GM21737 (cell line): ENCODE data around the gene TIMMDC1.
"Not testable (repeated sequence)": the region's sequence is repeated elsewhere in the genome, so short reads cannot be mapped to it uniquely, and the experiment has no call there.

Experiments
- ATAC-seq: cut with Tn5 transposase; IDR thresholded peaks from one replicate; pipeline ENCODE4 v1.9.1; 2021; ENCODE audit warnings: mild to moderate bottlenecking, moderate library complexity; ENCODE audit not compliant: unreplicated experiment

The TIMMDC1 gene

DNA sequence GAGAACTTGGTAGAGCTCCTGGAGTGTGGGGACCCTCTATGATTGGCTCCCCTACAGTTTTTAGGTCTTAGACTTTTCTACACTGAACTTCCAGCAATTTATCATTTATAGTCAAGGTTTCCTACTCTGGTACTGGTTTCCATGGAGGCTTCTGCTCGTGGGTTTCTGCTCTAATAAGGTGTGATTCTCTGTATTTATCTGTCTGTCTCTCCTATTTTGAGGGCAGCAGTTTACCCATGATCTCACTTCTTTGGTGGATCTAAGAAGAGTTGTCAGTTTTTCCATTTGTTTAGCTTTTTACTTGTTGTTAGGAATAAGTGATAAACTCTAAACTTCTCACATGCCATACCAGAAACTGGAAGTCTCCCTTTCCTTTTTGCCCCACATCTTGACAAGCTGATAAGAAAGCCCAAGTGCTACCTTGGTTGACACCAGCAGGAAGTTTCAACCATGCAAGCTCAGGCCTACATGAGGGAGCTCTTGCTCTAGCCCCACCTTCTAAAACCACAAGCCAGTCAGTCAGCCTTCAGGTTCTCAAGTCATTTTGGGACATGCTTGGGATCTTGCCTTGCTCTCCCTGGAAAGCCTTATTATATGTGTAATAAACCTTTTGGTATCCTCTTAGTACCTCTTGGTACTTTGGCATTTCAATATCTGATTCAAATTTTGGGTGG is 10.0 kb downstream of the TIMMDC1 start:
- peak; percentile 56 for ATAC-seq

DNA sequence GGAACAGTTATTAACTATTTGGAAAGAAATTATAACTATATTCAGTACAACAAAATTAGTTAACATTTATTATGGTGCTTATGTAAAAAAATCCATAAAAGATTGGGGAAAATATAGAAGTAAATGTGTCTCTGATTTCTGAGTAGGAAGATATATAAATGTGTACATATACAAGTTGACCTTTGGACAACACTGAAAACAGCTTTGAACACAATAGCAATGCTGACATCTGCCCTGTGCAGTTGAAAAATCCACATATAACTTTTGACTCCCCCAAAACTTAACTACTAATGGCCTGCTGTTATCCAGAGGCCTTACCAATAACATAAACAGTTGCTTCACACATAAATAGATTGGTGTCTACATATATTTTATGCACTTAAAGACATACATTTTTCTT is 12.3 kb downstream of the TIMMDC1 start:
- no peak for ATAC-seq

DNA sequence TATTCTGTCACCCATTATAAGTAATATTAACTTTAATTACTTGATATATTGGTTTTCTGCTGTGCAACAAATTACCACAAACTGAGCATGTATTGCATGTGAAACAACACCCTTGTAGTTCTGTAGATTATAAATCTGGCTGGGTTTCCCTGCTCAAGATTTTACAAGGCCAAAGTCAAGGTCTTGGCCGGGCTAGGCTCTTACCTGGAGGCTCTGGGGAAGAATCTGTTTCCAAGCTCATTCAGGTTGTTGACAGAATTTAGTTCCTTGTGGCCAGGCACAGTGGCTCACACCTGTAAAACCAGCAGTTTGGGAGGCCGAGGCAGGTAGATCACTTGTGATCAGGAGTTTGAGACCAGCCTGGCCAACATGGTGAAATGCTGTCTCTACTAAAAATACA is 16.3 kb downstream of the TIMMDC1 start:
- ATAC-seq = no peak

DNA sequence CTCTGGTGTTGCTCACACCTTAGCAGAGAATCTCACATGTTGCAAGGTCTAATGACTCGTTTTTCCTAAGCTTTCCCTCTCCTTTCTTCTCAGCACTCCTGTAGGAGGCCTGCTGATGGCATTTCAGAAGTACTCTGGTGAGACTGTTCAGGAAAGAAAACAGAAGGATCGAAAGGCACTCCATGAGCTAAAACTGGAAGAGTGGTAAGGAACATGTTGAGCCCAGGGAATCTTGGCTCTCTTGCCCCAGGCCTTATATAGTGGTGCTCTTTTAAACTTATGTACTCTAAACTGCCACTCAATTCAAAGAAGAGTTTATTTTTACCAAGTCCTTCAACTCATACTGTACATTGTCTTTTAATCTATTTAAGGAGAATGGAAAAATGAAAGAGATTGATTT is 18.8 kb downstream of the TIMMDC1 start:
- ATAC-seq = no peak

DNA sequence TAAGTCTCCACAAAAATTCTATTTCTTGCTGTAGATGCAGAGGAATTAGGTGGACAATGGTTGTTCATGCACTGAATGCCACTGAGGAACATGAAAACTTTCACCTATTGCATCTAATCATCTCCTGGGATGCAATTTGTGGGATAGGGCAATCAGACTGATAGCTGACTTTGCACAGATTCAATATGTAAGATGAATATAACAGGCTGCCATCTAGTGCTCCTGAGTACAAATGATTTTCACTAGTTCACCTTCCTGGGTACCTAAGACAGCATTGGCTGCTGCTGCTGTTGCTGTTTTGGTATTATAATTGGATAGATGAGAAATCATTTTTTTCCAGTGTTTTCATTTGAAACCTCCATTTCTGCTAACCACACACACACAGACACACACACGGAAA is 19.7 kb downstream of the TIMMDC1 start:
- no peak for ATAC-seq

DNA sequence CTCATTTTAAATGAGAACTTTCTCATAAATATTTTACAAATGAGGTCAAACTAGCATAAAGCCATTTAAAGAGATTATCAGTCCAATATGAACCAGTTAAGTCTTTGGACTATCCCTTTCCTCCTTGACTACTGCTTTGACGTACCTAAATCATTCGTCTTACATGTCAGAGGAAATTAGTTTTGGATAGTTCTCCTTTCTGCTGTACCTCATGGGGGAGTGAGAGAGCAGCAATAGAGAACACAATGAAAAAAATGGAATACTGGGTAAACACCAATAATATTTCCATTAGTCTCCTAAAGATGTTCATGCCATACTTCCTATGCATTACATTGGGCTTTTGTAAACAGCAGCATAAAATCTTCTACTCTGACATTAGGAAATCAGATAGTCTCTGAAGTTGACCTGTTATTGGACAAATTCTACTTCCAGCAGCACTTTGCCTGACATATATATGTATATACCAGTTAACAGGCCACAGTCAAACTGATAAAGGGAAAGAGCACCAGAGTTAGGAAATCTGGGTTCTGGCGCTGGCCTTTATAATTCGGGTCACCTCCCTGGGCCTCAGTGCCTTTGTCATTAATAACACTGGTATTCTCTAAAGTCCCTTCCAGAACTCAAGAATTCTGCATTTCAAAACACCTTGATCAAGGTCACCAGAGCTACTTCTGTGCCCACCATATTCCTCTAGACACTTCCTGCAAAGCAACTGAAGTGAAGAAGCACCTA is 26.8 kb downstream of the TIMMDC1 start:
- ATAC-seq = no peak

DNA sequence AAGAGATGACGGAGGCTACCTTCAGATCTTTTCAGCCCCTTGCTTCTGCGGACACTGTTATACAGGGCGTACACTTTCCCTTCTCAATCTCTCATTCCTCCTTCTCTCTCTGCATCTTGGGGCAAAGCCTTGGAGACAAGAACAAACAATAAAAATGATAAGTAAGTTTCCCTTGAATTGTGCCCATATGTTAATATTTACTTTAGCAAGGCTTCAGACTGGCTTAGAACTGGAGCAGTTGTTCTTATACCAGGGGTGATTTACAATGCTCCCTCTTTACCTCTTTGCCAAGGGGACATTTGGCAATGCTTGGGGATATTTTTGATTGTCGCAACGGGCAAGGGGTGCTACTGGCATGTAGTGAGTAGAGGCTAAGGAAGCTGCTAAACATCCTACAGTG is 29.4 kb downstream of the TIMMDC1 start:
- ATAC-seq = no peak

DNA sequence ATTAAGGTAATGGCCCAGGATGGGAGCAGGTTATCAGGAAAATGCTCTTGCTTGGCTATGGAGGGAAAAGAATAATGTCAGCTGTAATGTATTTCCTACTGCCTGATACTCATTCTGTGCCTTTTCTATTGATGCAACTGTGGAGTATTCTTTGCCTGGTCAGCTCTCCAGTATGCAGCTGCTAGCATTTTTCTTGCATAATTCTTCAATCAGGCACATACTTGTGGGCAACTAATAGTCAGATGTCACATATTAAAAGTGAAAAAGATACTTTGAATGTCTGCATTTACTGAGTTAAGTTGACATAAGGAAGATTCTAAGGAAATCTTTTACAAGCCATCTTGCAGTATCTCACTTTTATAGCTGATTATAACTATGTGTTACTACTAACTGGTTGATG is 31.5 kb downstream of the TIMMDC1 start:
- ATAC-seq = no peak

DNA sequence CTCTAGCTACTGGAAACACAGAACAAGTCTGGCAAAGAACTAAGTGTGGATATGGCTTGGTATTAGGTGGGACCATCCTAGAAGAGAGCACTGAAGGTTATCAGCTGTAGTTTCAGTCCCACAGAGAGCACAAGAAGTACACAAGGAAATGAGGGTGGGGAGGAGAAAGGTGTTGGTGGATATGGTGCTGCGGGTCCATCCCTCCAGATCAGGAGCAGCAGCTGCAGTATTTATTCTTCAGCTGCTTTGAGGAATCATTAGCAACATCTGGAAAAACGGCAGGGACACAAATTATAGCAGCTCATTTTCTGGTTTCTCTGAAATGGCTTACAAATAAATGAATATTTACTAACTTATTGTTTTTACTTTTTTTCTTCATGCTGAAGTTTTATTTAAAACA is 32.1 kb downstream of the TIMMDC1 start:
- ATAC-seq = no peak

DNA sequence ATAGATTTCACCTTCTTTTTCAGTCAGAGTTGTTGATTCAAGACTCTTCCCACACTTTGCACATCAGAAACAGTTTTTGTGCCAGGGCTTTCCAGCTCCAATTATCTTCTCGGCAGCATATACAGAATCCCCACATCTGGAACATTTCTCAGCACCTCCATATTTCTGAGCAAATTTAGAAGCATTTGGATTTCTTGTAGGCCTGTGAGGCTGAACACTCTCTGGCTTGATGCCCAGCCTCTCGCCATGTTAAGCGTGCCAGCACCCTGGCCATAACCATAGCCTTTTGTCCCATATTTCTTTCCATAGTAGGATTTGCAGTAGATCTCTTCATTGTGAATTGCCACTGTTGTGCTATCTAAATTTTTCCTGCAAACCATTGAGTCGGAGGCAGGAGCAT is 32.8 kb downstream of the TIMMDC1 start:
- ATAC-seq = no peak

DNA sequence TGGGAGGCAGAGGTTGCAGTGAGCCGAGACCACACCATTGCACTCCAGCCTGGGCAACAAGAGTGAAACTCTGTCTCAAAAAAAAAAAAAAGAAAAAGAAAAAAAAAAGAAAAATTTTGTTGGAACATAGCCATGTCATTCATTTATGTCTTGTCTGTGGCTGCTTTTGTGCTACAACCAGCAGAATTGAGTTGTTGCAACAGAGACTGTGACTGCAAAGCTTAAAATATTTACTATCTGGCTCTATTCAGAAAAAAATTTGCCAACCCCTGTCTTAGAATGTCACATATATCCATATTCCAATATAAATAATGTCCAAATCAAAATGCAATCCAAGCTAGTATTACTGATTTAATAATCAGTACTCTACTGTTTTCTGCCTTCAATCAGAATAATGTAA is 35.9 kb downstream of the TIMMDC1 start:
- no peak for ATAC-seq

DNA sequence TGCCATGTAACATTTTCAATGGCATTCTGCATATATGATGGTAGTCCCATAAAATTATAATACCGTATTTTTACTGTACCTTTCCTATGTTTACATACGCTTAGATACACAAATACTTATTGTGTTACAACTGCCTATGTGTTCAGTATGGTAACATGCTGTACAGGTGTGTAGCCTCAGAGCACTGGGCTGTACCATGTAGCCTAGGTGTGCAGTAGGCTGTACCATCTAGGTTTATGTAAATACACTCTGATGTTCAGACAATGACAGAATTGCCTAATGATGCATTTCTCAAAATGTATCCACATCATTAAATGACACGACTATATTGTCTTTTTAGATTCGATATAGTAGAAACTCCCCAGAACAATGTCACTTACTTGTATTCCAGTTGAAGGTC is 38.4 kb downstream of the TIMMDC1 start:
- no peak for ATAC-seq

DNA sequence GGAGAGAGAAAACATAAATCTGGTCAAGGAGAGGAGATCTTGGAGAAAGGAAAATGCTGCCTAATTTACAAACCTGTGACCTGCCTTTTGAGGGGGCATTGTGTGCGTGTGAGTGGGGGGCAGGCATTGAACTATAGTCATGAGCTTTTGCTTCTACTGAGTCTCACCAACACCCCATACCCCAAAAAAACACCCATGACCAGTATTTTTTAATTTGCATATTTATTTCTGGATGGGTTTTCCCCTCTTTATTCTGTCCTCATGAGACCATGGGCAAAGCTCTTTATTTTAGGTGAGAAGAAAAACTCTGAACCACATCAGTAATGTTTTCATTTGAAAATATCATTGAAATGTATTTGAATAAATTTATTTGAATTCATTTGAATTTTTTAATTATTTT is 40.4 kb downstream of the TIMMDC1 start:
- no peak for ATAC-seq

DNA sequence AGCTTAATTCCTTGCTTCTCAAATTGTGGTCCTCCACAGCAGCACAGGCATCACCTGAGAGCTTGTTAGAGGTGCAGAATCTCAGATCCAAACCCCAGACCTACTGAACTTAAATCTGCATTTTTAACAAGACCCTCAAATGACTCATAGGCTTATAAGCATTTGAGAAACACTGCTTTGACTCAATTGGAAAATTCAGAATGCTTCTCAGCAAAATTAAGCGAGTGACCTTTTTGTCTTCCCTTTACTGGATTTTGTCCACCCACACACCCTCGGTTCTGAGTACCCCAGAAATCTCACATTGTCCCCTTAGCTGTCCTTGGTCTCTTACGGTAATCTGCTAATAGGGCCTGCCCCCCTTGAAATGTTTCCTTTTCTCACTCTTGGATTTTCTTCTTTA is 43.2 kb downstream of the TIMMDC1 start:
- no peak for ATAC-seq

DNA sequence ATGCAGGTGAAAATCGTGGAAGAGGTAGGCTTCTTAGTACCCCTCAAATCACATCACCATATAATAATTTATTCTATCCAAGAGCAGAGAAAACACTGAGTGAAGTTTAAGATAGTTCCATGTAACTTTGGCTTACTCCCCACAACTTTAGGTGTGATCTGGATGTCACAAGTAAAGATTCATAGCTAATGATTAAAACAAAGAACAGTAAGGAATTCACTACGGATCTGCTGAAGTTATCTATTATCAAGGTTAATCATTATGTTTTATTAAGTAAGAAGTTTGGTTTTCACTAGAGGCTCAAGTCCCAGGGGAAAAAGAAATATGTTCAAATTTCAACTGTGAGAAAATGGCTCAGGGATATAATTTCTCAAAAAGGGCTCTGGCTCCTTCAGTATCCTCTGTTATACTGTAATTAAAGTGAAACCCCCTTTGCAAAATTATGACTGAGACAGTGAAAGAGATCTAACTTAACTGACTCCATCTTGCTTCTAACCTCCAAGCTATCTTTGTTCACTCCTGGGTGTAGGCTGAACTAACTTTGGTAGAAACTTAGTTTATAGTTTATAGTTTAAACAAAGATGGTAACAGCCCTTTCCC is 43.9 kb downstream of the TIMMDC1 start:
- no peak for ATAC-seq

DNA sequence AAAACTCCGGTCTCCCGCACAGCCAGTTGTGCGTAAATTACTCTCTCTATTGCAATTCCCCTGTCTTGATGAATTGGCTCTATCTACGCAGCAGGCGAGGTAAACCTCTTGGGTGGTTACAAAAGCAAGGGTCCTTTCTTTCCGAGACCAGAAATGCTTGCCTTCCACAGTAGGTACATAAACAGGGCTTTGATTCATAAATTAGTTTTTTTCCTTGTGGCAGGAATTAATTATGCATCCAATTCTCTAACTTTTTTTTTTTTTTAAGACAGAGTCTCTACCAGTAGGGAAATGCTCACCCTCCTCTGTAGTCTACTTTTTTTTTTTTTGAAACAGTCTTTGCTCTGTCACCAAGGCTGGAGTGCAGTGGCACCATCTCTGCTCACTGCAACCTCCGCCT is 44.8 kb downstream of the TIMMDC1 start:
- ATAC-seq = no peak

DNA sequence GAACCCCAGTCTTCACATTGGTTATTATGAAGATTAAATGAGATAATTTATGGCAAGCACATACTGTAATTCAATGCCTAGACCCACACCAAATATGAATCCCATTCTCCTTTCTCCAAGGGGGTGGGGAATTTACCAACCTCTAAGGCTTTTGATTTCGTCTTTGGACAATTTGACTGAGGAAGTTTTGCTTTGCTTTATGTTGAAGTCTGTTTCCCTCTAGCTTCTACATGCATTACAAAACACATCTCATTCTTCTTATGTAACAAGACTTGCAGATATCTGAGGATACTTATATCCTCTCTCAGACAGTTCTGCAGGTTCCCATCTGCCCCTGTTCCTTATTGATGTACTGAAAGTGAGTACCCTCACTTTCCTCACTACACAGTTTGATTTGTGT is 48.9 kb downstream of the TIMMDC1 start:
- ATAC-seq = no peak

DNA sequence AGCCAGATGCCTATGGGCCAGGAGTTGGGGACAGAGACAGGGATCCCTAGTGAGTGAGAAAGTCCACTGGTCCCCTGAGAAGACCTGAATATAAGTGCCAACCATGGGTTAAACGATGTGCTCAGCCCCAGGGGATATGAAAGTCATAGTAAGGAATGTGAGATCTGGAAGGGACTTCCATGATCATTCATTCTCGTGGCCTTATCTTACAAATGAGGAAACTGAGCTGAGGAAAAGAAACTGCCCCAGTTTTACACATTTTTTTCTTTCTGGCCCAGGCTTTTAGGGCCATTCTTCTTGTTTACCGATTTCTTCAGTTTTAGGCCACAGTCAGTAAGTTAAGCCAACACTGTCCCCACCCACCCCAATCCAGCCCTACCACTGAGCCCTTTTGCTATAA is 50.0 kb downstream of the TIMMDC1 start:
- ATAC-seq = no peak

DNA sequence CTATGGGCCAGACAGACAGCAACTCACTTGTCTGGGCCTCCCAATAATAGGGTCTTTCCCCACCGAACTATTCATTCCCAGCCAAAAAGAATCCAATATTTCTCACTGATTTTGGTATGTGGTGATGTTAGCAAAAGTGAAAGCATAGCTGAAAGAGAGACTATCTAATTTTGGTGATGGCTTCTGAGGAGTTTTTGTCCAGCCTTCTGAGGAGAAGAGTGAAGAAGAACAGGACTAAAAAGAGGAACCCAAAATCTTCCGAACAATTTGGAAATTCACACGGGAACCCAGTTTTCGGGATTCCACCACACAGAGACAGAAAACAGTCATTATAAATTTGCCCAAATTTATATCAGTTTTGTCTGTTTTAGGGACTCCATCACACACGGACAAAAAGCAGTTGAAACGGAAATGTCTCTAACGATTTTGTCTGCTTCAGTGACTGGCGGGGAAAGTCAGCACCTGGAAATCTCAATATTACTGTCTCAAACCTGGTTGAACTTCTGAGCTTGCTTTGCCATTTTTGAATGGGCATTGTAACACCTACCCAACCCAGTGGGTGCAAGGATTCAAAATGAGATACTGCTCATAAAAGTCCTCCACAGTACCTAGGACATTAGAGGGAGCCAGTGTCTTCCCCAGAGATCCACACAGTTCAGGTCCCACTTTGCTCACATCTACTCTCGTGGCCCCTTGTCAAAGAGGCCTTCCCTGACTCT is 52.0 kb downstream of the TIMMDC1 start:
- no peak for ATAC-seq

DNA sequence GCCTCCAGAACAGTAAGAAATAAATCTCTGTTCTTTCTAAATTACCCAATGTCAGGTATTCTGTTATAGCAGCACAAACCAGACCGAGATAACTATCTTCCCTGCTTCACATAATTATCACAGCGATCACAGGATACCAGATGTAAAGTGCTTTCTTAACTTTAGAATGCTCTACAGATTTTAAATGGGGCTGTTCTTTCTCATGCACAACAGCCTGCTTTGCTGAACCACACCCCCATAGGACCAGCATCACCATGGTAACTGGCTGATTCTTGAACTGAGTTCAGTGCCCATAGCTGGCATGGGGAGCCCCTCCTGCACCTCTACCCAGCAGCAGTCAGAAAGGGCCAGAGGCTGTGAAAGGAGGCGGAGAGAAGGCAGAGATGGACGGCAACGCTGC is 53.3 kb downstream of the TIMMDC1 start:
- no peak for ATAC-seq

DNA sequence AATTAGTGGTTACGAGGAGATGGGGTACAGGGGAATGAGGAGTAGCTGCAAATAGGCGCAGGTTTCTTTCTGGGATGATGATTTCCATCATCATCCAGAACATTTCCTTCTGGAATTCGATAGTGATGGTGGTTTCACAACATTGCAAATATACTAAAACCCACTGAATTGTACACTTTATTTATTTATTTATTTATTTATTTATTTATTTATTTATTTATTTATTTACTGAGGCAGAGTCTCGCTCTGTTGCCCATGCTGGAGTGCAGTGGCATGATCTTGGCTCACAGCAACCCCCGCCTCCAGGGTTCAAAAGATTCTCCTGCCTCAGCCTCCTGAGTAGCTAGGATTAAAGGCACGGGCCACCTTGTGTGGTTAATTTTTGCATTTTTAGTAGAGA is 54.6 kb downstream of the TIMMDC1 start:
- ATAC-seq = not testable (repeated sequence)
